PC-3 (cell line): Measurements from ENCODE around the gene FAU.

ENCODE experiments used
- EZH2 ChIP-seq: fragments of 300-600 bp; sonication (generic); IDR thresholded peaks from one replicate; pipeline ENCODE4 v1.6.1; 2017; ENCODE audit warnings: antibody characterized with exemption, mild to moderate bottlenecking, low read length; ENCODE audit not compliant: unreplicated experiment
- EZH2phosphoT487 ChIP-seq: fragments of 300-600 bp; sonication (generic); IDR thresholded peaks from 2 replicates; pipeline ENCODE4 v1.6.1; 2018; ENCODE audit warnings: mild to moderate bottlenecking, antibody characterized with exemption, low read length, borderline replicate concordance
- TF ChIP-seq, protein P1 (sequence below): fragments of 300-600 bp; sonication (generic); conservative IDR thresholded peaks from 2 replicates; pipeline ENCODE4 v1.5.1; 2017; ENCODE audit warnings: antibody characterized with exemption, low read depth, mild to moderate bottlenecking, low read length

DNA sequence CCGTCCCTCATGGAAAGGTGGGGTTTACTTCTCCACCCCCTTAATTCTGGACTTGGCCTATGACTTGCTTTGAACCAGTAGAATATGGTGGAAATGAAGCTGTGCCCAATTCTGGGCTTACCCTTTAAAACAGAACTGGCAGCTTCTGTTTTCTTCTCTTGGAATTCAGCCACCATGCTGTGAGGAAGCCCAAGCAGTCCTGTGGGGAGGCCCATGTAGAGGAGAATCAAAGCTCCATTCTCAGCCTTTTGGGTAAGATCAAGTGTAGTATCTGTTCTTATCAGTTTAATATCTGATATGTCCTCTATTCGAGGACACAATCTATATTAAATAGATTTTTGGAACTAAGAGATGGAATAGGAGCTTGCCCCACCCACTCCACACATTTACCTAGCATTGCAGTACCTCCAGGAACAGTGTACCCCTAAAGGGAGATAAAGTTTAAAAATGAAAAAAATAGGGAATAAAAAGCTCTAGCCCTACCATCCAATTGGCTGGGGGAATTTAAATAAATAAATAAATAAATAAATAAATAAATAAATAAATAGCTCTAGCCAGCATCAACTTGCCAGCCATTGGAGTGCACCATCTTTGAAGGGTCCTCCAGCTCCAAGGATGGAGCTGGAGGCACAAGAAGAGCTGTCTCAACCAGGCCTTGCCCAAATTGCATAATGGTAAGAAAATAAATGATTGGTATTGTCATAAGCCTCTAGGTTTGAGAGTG, 25.6 kb upstream of the FAU start:
- TF ChIP-seq, protein P1, sequence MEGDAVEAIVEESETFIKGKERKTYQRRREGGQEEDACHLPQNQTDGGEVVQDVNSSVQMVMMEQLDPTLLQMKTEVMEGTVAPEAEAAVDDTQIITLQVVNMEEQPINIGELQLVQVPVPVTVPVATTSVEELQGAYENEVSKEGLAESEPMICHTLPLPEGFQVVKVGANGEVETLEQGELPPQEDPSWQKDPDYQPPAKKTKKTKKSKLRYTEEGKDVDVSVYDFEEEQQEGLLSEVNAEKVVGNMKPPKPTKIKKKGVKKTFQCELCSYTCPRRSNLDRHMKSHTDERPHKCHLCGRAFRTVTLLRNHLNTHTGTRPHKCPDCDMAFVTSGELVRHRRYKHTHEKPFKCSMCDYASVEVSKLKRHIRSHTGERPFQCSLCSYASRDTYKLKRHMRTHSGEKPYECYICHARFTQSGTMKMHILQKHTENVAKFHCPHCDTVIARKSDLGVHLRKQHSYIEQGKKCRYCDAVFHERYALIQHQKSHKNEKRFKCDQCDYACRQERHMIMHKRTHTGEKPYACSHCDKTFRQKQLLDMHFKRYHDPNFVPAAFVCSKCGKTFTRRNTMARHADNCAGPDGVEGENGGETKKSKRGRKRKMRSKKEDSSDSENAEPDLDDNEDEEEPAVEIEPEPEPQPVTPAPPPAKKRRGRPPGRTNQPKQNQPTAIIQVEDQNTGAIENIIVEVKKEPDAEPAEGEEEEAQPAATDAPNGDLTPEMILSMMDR: no peak
- TF ChIP-seq EZH2: no peak
- TF ChIP-seq EZH2phosphoT487: no peak
